HepG2 (cell line): ENCODE data around the gene SNX18. TPM values are rescaled to one million over a fixed set of nuclear protein-coding genes. Genes with fewer than 3 reads are reported as not detected.
A peak's percentile ranks its signal among the peaks of the same experiment; 100 is the strongest.

Source experiments
- ARNTL ChIP-seq: sonication (generic); formaldehyde crosslinking; IDR thresholded peaks from 2 replicates; pipeline ENCODE4 v1.4.0; 2020; ENCODE audit warnings: mild to moderate bottlenecking, missing genetic modification reagents
- ATF4 ChIP-seq, 2 experiments: fragments of 450-650 bp in 1 of 2; sonication (generic) in 1 of 2; formaldehyde crosslinking; IDR thresholded peaks; 2 replicates each; pipeline versions ENCODE4 v1.5.0 to v1.8.0; 2020 to 2022; ENCODE audit warnings: mild to moderate bottlenecking in 1 of 2, missing genetic modification reagents in 1 of 2
- CEBPZ ChIP-seq: IDR thresholded peaks from 2 replicates; pipeline ENCODE4 v1.6.1; 2012; ENCODE audit warnings: low read length, improper control_type of control experiment
- EP300 ChIP-seq, 3 experiments: sonication (generic) in 1 of 3; formaldehyde crosslinking in 1 of 3; IDR thresholded peaks; 2 replicates each; pipeline versions ENCODE4 v1.5.1 to v1.6.1; 2011 to 2020; ENCODE audit warnings: low read depth in 2 of 3, low read length in 2 of 3, borderline replicate concordance in 1 of 3, improper control_type of control experiment in 1 of 3, mild to moderate bottlenecking in 1 of 3, missing genetic modification reagents in 1 of 3, moderate library complexity in 1 of 3
- FOXP4 ChIP-seq: sonication (generic); formaldehyde crosslinking; IDR thresholded peaks from 2 replicates; pipeline ENCODE4 v1.4.0; 2020; ENCODE audit warnings: missing genetic modification reagents
- HNRNPLL ChIP-seq: fragments of 200-400 bp; formaldehyde crosslinking; IDR thresholded peaks from 2 replicates; pipeline ENCODE4 v1.6.1; 2017; ENCODE audit warnings: mild to moderate bottlenecking, low read depth, low read length; ENCODE audit not compliant: poor library complexity, severe bottlenecking
- IRF2 ChIP-seq: IDR thresholded peaks from 2 replicates; pipeline ENCODE4 v1.6.1; 2018; ENCODE audit warnings: missing genetic modification reagents, missing compliant biosample characterization
- PITX1 ChIP-seq: sonication (generic); formaldehyde crosslinking; IDR thresholded peaks from 2 replicates; pipeline ENCODE4 v1.5.1; 2020; ENCODE audit warnings: mild to moderate bottlenecking, missing genetic modification reagents
- YEATS2 ChIP-seq: sonication (generic); formaldehyde crosslinking; IDR thresholded peaks from 2 replicates; pipeline ENCODE4 v1.4.0; 2020; ENCODE audit warnings: missing genetic modification reagents, borderline replicate concordance
- ZFX ChIP-seq: sonication (generic); formaldehyde crosslinking; IDR thresholded peaks from 2 replicates; pipeline ENCODE4 v1.4.0; 2020; ENCODE audit warnings: mild to moderate bottlenecking, low read depth, missing genetic modification reagents, moderate library complexity
- ZHX2 ChIP-seq, 2 experiments: sonication (generic) in 1 of 2; formaldehyde crosslinking in 1 of 2; IDR thresholded peaks; 2 replicates each; pipeline versions ENCODE4 v1.6.1 to v1.9.0; 2014 to 2022; ENCODE audit warnings: antibody characterized with exemption in 1 of 2, borderline replicate concordance in 1 of 2, inconsistent platforms in 1 of 2, low read depth in 1 of 2, missing genetic modification reagents in 1 of 2
- ZNF777 ChIP-seq: sonication (generic); formaldehyde crosslinking; IDR thresholded peaks from 2 replicates; pipeline ENCODE4 v1.4.0; 2020; ENCODE audit warnings: missing genetic modification reagents
- polyA plus RNA-seq, 8 experiments: library from polyadenylated mRNA; depleted of rRNA in 3 of 8; stranded (reverse) in 7 of 8; unstranded in 1 of 8; fragments of >200 nt; fragmentation: Illumina TruSeq in 4 of 8; extraction: Trizol in 4 of 8; gene quantifications; 2 replicates each; pipeline versions ENCODE4 v1.2.1 to v1.2.3, GENCODE V29; 2011 to 2016; ENCODE audit warnings: low read depth in 4 of 8, missing spikeins in 1 of 8, mixed read lengths in 1 of 8; ENCODE audit not compliant: insufficient read depth in 1 of 8
- total RNA-seq, 5 experiments: library from RNA; depleted of rRNA; stranded (reverse); fragments of >200 nt; fragmentation: Illumina TruSeq; extraction: Trizol; gene quantifications; 2 replicates each; pipeline ENCODE4 v1.2.3, GENCODE V29; 2016; ENCODE audit warnings: low read depth in 1 of 5

SNX18 gene
- total and polyA plus RNA-seq, 2 of the 13 experiments (the other 11 are each of a cell fraction or from before 2014, with no cell fraction given), result 2.3 to 6.2 TPM

GRCh38 chr5:54517512-54518145 lies at the start of gene SNX18 (continued):
- TF ChIP-seq ZHX2 (IDR thresholded peaks at IDR 0.05; ENCODE audit: low read depth), result no peak
- TF ChIP-seq ZHX2 (CRISPR knock-in tag; IDR thresholded peaks at IDR 0.05; ENCODE audit: borderline replicate concordance), result peak; percentile 80; the same call in 1 of the 2 replicates
- peak in 1 of 2 experiments; percentile 14; a peak in 1 of 4 replicates for TF ChIP-seq EP300 (IDR thresholded peaks at IDR 0.05; ENCODE audit: low read depth in 2 of 2, low read length in 2 of 2)
- TF ChIP-seq EP300 (CRISPR knock-in tag; IDR thresholded peaks at IDR 0.05; ENCODE audit: borderline replicate concordance), result no peak
- TF ChIP-seq HNRNPLL, result peak; percentile 80
- TF ChIP-seq FOXP4 (CRISPR knock-in tag), result peak; percentile 29; the same call in 1 of the 2 replicates
- TF ChIP-seq ZFX, result peak; percentile 63
- no peak for TF ChIP-seq ATF4 (CRISPR knock-in tag; IDR thresholded peaks at IDR 0.05)
- peak; percentile 91 for TF ChIP-seq ZNF777 (CRISPR knock-in tag)
- TF ChIP-seq CEBPZ, result no peak
- peak; percentile 88 for TF ChIP-seq PITX1 (CRISPR knock-in tag)
- no peak for TF ChIP-seq ARNTL (CRISPR knock-in tag)
- peak; percentile 79; the same call in 1 of the 2 replicates for TF ChIP-seq IRF2 (CRISPR knock-in tag)
- peak; percentile 62; the same call in 1 of the 2 replicates for TF ChIP-seq YEATS2 (CRISPR knock-in tag)
